A549 (cell line): ENCODE measurements around the gene FRMD3.

Experiments
- CTCF ChIP-seq: fragments of >200 bp; sonication (Bioruptor Twin); formaldehyde crosslinking; IDR thresholded peaks from 3 replicates; pipeline ENCODE4 v1.5.1; 2016
- EP300 ChIP-seq, 2 experiments: fragments of >200 bp; sonication (Bioruptor Twin); formaldehyde crosslinking; IDR thresholded peaks; 2 replicates in 1 of 2; 3 replicates in 1 of 2; pipeline ENCODE4 v1.6.1; 2016 to 2017
- FOSB ChIP-seq: fragments of 250-450 bp; sonication (Bioruptor Pico); IDR thresholded peaks from 2 replicates; pipeline ENCODE4 v1.5.0; 2020; ENCODE audit warnings: mild to moderate bottlenecking, moderate library complexity
- HOXA7 ChIP-seq: fragments of 250-450 bp; sonication (Bioruptor Pico); IDR thresholded peaks from 2 replicates; pipeline ENCODE4 v1.5.0; 2020; ENCODE audit warnings: mild to moderate bottlenecking, moderate library complexity
- JUN ChIP-seq, 2 experiments: fragments of >200 bp; sonication (Bioruptor Twin); formaldehyde crosslinking; IDR thresholded peaks; 2 replicates in 1 of 2; 3 replicates in 1 of 2; pipeline ENCODE4 v1.6.1; 2016 to 2017
- NFE2L2 ChIP-seq: fragments of 150-350 bp; conservative IDR thresholded peaks from 2 replicates; pipeline ENCODE4 v1.6.1; 2014; ENCODE audit warnings: low read length
- RAD21 ChIP-seq, 2 experiments: fragments of >200 bp in 1 of 2; sonication (Bioruptor Twin) in 1 of 2; formaldehyde crosslinking in 1 of 2; IDR thresholded peaks in 1 of 2; conservative IDR thresholded peaks in 1 of 2; 2 replicates in 1 of 2; 3 replicates in 1 of 2; pipeline ENCODE4 v1.6.1; 2012 to 2018; ENCODE audit warnings: inconsistent platforms in 1 of 2
- REST ChIP-seq: fragments of 200-600 bp; sonication (generic); IDR thresholded peaks from 2 replicates; pipeline ENCODE4 v1.6.1; 2016; ENCODE audit warnings: antibody characterized with exemption, mild to moderate bottlenecking, moderate library complexity
- RFX5 ChIP-seq: fragments of 450-650 bp; IDR thresholded peaks from 2 replicates; pipeline ENCODE4 v1.7.1; 2014; ENCODE audit warnings: antibody characterized with exemption, mild to moderate bottlenecking, moderate library complexity
- RNF2 ChIP-seq: fragments of 200-600 bp; sonication (generic); IDR thresholded peaks from 2 replicates; pipeline ENCODE4 v1.6.1; 2016; ENCODE audit warnings: low read depth, mild to moderate bottlenecking, antibody characterized with exemption, moderate library complexity, borderline replicate concordance
- SMC3 ChIP-seq: fragments of >200 bp; sonication (Bioruptor Twin); formaldehyde crosslinking; IDR thresholded peaks from 3 replicates; pipeline ENCODE4 v1.6.1; 2018; ENCODE audit warnings: inconsistent platforms
- ZC3H11A ChIP-seq: fragments of 450-650 bp; IDR thresholded peaks from 2 replicates; pipeline ENCODE4 v1.6.1; 2014; ENCODE audit warnings: antibody characterized with exemption, mild to moderate bottlenecking

DNA sequence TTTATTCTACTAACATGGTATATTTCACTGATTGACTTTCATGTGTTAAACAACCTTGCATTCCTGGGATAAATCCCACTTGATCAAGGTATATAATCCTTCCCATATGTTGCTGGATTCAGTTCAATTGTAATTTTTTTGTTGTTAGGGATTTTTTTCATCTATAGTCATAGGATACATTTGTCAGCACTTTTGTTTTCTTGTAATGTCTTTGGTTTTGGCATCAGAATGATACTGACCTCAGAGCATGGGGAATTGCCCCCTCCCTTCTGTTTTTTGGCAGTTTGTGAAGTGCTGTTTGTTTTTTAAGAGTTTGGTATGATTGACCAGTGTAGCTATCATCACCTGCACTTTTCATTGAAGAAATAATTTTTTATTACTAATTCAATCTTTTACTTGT lies 298.5 kb downstream of the FRMD3 start:
- TF ChIP-seq ZC3H11A (no peak), CTCF (no peak), RNF2 (no peak), RAD21 (conservative IDR thresholded peaks at IDR 0.05 in 1 of 2, IDR thresholded peaks at IDR 0.05 in 1 of 2) (no peak), EP300 (IDR thresholded peaks at IDR 0.05) (no peak), SMC3 (no peak), NFE2L2 (no peak), JUN (IDR thresholded peaks at IDR 0.05) (no peak), RFX5 (no peak), REST (no peak), HOXA7 (no peak), FOSB (CRISPR knock-in tag) (no peak)
